ENCODE measurements around the gene TCF4.

The TCF4 gene

DNA sequence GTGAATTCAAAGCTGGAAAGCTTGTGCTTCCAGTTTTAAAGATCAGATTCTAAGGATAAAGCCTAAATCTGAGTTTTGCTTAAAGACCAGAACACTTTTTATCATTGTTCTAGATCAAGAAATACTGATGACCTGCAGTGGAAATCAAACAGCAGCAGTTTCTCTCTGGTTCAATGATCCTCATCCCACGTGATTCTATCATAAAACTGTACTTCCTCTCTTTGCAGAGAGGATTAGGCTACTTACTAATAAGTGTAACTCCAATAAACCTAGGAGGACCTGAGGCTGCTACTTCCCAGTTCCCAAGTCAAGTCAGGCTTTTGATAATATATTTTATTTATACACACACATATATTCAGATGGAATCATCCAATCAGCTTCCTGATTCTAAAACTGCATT lies 81.9 kb downstream of the TCF4 start:
- no peaks in the 10 kb centered on the region for H3K9me3 Mint-ChIP-seq
- ATAC-seq (no peak), DNase-seq (ENCODE audit: low spot score in 2 of 2) (no peak)
- no peak overlapping the region for H3K4me3 Mint-ChIP-seq
- no peaks in the 10 kb centered on the region for H3K36me3 Mint-ChIP-seq
- H3K4me1 Mint-ChIP-seq = no peaks in the 10 kb centered on the region
- H3K27ac Mint-ChIP-seq = no peak overlapping the region

DNA sequence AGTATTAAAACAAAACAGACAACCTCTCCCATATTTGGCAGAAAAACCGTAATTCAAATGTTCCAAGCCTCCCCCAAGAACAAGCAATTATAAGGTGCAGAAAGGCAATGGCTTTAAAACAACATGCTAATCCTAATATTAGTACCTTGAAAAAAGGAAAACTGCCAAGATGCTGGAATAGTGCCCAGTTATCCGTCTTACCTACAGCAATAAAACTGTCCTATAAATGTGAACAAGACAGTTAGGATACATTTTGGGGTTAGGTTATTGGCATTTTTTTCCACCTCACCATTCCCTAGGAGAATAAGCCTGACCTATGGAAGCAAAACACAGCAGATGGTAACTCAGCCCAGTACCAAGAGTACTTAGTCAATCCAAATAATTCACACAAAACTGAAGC lies 83.2 kb downstream of the TCF4 start:
- ATAC-seq = no peak
- H3K36me3 Mint-ChIP-seq = no peaks in the 10 kb centered on the region
- no peak for DNase-seq (ENCODE audit: low spot score in 2 of 2)
- no peak overlapping the region for H3K27ac Mint-ChIP-seq
- H3K4me3 Mint-ChIP-seq = no peak overlapping the region
- H3K4me1 Mint-ChIP-seq = no peaks in the 10 kb centered on the region
- H3K9me3 Mint-ChIP-seq = no peaks in the 10 kb centered on the region

- no peak for ATAC-seq
- no peaks in the 10 kb centered on the region for H3K9me3 Mint-ChIP-seq
- H3K4me3 Mint-ChIP-seq = no peak overlapping the region
- H3K36me3 Mint-ChIP-seq = no peaks in the 10 kb centered on the region
- H3K4me1 Mint-ChIP-seq = no peaks in the 10 kb centered on the region
- H3K27ac Mint-ChIP-seq = no peak overlapping the region
- DNase-seq (ENCODE audit: low spot score in 2 of 2) = no peak
These were observed 84.7 kb downstream of the TCF4 start for GRCh38 chr18:55503167-55503820.

- DNase-seq (ENCODE audit: low spot score in 2 of 2) = no peak
- no peaks in the 10 kb centered on the region for H3K4me1 Mint-ChIP-seq
- no peak overlapping the region for H3K27ac Mint-ChIP-seq
- no peak overlapping the region for H3K4me3 Mint-ChIP-seq
- no peaks in the 10 kb centered on the region for H3K36me3 Mint-ChIP-seq
- ATAC-seq = no peak
- H3K9me3 Mint-ChIP-seq = no peaks in the 10 kb centered on the region
These were observed 85.8 kb downstream of the TCF4 start for GRCh38 chr18:55501982-55502710.

DNA sequence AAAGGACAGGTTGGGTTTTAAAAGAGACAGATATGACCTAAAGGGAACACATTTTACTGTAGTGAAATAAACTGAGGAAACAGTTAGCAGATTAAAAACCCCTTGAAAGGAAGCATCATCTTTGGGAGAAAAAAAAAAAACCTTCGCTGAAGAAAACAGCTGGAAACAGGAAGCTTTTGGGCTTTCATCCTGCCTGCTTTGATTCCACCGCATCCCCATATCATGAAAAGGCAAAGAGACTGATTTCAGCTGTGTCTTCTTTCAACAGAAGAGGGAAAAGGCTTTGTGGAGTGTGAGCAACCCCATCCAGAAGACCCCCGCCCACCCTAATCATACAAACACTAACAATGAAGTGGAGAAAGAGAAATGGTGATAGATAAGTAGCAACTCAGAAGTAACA lies 86.4 kb downstream of the TCF4 start:
- Mint-ChIP-seq H3K9me3 (no peaks in the 10 kb centered on the region), H3K4me1 (no peaks in the 10 kb centered on the region), H3K4me3 (no peak overlapping the region)

DNA sequence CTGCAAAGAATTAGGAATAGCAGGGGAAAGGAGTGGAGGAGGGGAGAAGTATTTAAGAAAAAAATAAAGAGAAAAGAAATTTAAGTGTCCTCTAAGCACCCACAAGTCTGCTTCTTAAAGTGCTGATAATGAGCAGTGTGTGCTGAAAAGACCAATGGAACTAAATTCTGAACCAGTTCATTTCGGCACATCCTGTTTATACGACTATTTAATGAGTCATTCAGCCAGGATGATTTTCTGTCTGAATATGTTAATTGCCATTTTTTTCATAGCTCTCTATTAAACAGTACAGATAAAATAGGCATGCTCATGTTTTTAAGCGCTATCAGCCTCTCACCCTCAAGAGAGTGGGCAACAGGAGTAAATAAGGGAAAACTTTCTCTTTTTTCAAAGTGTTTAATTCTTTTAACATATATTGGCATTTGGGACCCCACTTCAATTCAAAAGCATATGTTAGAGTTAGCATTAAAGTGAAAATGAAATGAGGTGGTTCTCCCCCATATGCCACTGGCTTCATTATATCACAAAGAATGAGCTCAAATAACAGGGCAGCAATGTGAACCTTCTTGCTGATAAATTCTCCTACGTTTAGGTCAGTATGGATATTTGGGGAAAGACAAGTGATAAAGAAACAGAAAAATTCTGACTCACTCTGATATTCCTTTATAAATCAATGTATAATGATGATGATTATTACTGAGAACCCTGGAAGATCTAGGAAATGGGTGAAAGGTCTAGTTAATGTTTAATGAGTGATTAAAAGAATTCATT lies 87.5 kb downstream of the TCF4 start:
- Mint-ChIP-seq H3K4me1 (no peaks in the 10 kb centered on the region), H3K9me3 (no peaks in the 10 kb centered on the region), H3K36me3 (no peaks in the 10 kb centered on the region), H3K27ac (no peak overlapping the region), H3K4me3 (no peak overlapping the region)
- DNase-seq (ENCODE audit: low spot score in 2 of 2) (no peak), ATAC-seq (no peak)

More for the DNA sequence above, 86.4 kb downstream of the TCF4 start:
- DNase-seq (ENCODE audit: low spot score in 2 of 2) (no peak), ATAC-seq (no peak)
- Mint-ChIP-seq H3K36me3 (no peaks in the 10 kb centered on the region), H3K27ac (no peak overlapping the region)

- no peak overlapping the region for H3K27ac Mint-ChIP-seq
- H3K36me3 Mint-ChIP-seq = no peaks in the 10 kb centered on the region
- H3K4me1 Mint-ChIP-seq = no peaks in the 10 kb centered on the region
- ATAC-seq = no peak
- no peak overlapping the region for H3K4me3 Mint-ChIP-seq
- no peak for DNase-seq (ENCODE audit: low spot score in 2 of 2)
- H3K9me3 Mint-ChIP-seq = no peaks in the 10 kb centered on the region
These were observed 88.5 kb downstream of the TCF4 start for GRCh38 chr18:55499526-55499925.

GRCh38 chr18:55497825-55498403 lies 90.1 kb downstream of the TCF4 start:
- H3K4me3 Mint-ChIP-seq = no peak overlapping the region
- H3K36me3 Mint-ChIP-seq = no peaks in the 10 kb centered on the region
- H3K4me1 Mint-ChIP-seq = no peaks in the 10 kb centered on the region
- no peaks in the 10 kb centered on the region for H3K9me3 Mint-ChIP-seq
- no peak for DNase-seq (ENCODE audit: low spot score in 2 of 2)
- no peak for ATAC-seq
- no peak overlapping the region for H3K27ac Mint-ChIP-seq

GRCh38 chr18:55494899-55495298 lies 93.1 kb downstream of the TCF4 start:
- DNase-seq (ENCODE audit: low spot score in 2 of 2) = no peak
- Mint-ChIP-seq H3K27ac (no peak overlapping the region), H3K4me3 (no peak overlapping the region), H3K9me3 (no peaks in the 10 kb centered on the region), H3K4me1 (peaks cover under 1% of the 10 kb centered on the region), H3K36me3 (no peaks in the 10 kb centered on the region)
- ATAC-seq = no peak

DNA sequence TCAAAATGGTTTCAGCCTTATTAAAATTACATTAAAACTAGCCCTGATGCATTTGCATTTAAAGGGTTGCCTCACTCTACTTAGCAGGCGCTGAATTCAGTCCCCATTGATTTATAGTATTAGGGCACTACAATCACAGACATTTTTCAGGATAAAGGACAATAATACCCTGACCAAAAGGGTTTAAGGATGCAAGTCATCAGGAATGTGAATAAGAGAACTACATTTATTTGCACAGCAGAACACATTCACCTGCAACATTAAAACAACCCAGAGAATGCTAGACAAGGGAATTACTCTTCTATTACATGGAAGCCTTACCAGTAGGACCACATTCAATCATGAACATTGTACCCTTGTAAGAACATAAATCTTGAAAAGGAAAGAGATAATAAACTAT lies 93.6 kb downstream of the TCF4 start:
- Mint-ChIP-seq H3K9me3 (no peaks in the 10 kb centered on the region), H3K4me1 (peaks cover 5% of the 10 kb centered on the region), H3K36me3 (no peaks in the 10 kb centered on the region), H3K4me3 (no peak overlapping the region), H3K27ac (no peak overlapping the region)
- ATAC-seq (no peak), DNase-seq (ENCODE audit: low spot score in 2 of 2) (no peak)

- Mint-ChIP-seq H3K4me3 (no peak overlapping the region), H3K36me3 (no peaks in the 10 kb centered on the region), H3K9me3 (no peaks in the 10 kb centered on the region), H3K27ac (no peak overlapping the region), H3K4me1 (peaks cover 9% of the 10 kb centered on the region)
- ATAC-seq = no peak
- no peak for DNase-seq (ENCODE audit: low spot score in 2 of 2)
These were observed 96.4 kb downstream of the TCF4 start for GRCh38 chr18:55491616-55492015.

DNA sequence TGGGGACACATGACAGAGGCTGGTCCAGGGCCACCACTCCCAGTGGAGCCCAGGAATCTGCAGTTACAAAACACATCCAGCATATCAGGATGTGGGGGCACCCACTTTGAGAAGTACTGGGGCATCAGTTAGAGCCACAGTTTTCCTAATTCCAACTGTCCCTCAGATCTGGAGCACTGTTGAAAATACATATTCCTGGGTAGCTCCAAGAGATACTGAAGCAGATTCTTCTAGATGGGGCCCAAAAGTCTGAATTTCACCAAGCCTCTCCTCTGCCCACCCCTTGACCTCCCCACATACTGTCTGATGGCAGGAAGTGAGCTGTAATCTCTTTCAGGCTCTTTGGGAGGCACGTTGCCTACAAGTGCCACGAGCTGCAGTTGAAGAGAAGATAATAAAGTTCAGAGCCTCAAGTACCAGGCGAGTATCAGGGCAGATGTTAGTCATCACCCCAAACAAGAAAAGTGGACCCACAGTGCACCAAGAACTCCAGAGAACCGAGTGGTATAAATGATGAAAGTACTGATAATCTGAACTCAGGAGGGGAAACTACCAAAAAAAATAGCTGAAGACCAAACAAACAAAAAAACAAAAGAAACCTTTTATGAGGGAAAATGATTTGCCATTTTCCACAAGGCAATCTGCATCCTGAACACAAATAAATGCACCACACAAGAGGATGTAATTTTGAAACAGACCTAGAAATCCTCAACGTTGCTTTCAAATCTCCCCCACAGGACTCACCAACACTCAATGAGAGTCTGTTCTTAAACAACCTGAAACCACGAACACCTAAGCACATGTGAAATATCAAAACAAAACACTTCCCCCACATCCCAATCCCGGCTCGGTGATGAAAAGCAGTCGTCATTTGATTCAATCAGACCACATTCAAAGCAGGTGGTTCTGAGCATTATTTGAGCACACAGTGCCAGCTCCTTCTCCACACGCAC lies 98.7 kb downstream of the TCF4 start:
- H3K9me3 Mint-ChIP-seq = no peaks in the 10 kb centered on the region
- ATAC-seq = peak; percentile 81
- no peaks in the 10 kb centered on the region for H3K36me3 Mint-ChIP-seq
- peak overlapping the region; percentile 0 for H3K4me3 Mint-ChIP-seq
- DNase-seq (ENCODE audit: low spot score in 2 of 2) = no peak
- no peak overlapping the region for H3K27ac Mint-ChIP-seq
- H3K4me1 Mint-ChIP-seq = peaks cover 9% of the 10 kb centered on the region

DNA sequence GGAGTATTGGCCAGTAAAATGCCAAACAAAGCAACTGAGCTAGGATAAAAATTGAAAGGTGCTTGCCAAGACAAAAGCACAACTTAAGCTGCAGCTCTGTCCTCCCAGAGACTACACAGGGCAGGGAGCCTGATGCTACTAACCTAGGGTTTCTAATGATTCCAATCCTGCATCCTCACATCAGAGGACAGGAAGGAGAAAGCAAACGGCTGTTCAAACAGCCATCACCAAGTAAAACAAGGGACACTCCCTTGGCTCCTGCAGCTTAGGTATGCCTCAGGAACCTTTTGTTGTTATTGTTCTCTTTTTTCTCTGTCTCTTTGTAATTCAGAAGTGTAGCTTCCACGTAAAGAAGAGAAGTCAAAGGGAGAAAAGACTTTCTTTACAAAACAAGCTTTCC lies 99.5 kb downstream of the TCF4 start:
- H3K4me1 Mint-ChIP-seq = peaks cover 9% of the 10 kb centered on the region
- DNase-seq (ENCODE audit: low spot score in 2 of 2) = no peak
- ATAC-seq = no peak
- H3K36me3 Mint-ChIP-seq = no peaks in the 10 kb centered on the region
- no peak overlapping the region for H3K4me3 Mint-ChIP-seq
- H3K9me3 Mint-ChIP-seq = no peaks in the 10 kb centered on the region
- H3K27ac Mint-ChIP-seq = no peak overlapping the region

GRCh38 chr18:55487997-55488396 lies 100.0 kb downstream of the TCF4 start:
- Mint-ChIP-seq H3K27ac (no peak overlapping the region), H3K9me3 (no peaks in the 10 kb centered on the region), H3K4me3 (no peak overlapping the region), H3K36me3 (no peaks in the 10 kb centered on the region), H3K4me1 (peaks cover 9% of the 10 kb centered on the region)
- DNase-seq (ENCODE audit: low spot score in 2 of 2) (no peak), ATAC-seq (no peak)

DNA sequence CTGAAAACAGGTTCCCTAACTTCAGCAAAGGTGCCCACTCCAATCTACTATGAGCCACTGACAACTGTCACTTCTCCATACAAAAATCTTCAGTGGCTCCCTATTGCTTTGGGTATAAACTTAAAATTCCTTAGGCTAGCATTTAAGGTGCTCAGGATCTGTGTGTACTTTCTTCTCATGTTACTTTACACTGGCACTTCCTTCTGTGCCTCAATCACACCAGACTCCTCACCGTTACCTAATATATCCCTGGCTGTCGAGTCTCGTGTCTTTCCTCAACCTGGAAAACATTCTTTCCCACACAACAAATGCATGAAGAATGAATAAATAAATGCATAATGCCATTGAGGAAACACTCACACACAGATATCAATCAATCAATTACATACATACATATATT lies 101.1 kb downstream of the TCF4 start:
- H3K9me3 Mint-ChIP-seq = no peaks in the 10 kb centered on the region
- no peak for DNase-seq (ENCODE audit: low spot score in 2 of 2)
- no peak for ATAC-seq
- no peak overlapping the region for H3K27ac Mint-ChIP-seq
- no peak overlapping the region for H3K4me3 Mint-ChIP-seq
- no peaks in the 10 kb centered on the region for H3K36me3 Mint-ChIP-seq
- H3K4me1 Mint-ChIP-seq = peaks cover 9% of the 10 kb centered on the region

Measured in stimulated activated effector memory CD8-positive, alpha-beta T cell treated with anti-CD3 and anti-CD28 coated beads, Interleukin-12 subunit alpha, Interleukin-12 subunit beta, amount 100 ng/mL, for 72 hours (primary cell).